HFFc6 (cell line): ENCODE measurements around the gene JMJD7. TPM values are rescaled to one million over a fixed set of nuclear protein-coding genes. Genes with fewer than 3 reads are reported as not detected.

ENCODE experiments used
- DNase-seq: peaks from one replicate; pipeline ENCODE4 v3.0.0-alpha.2; 2018
- H3K27ac Mint-ChIP-seq: 2 replicates; pipeline ENCODE4 v1.8.0; 2020; ENCODE audit warnings: mild to moderate bottlenecking, mixed read lengths
- H3K27me3 Mint-ChIP-seq: 2 replicates; pipeline ENCODE4 v1.8.0; 2021; ENCODE audit warnings: mild to moderate bottlenecking, moderate library complexity, mixed read lengths; ENCODE audit not compliant: insufficient read depth
- H3K36me3 Mint-ChIP-seq: 2 replicates; pipeline ENCODE4 v1.8.0; 2021; ENCODE audit warnings: low read depth, mixed read lengths
- H3K4me1 Mint-ChIP-seq: 2 replicates; pipeline ENCODE4 v1.8.0; 2020; ENCODE audit warnings: low read depth, mixed read lengths
- H3K4me3 Mint-ChIP-seq: 2 replicates; pipeline ENCODE4 v1.8.0; 2020; ENCODE audit warnings: mild to moderate bottlenecking, moderate library complexity, mixed read lengths
- H3K9me3 Mint-ChIP-seq: 2 replicates; pipeline ENCODE4 v1.8.0; 2020; ENCODE audit warnings: mild to moderate bottlenecking, mixed read lengths
- long read RNA-seq: library from polyadenylated mRNA; unstranded; transcript quantifications from one replicate; pipeline ENCODE4 v2.0.0, GENCODE V29; 2019
- total RNA-seq, 6 experiments: library from RNA; stranded (reverse); fragmentation: NEBNext Ultra II Directional; extraction: Animal tissue kit (Norgen Biotek cat#: 25700); gene quantifications; 2 replicates in 1 of 6; 3 replicates in 5 of 6; pipeline ENCODE4 v1.2.3, GENCODE V29; 2021
- TF ChIP-seq, protein P1 (sequence below): fragments of 200-600 bp; sonication (generic); IDR thresholded peaks from 2 replicates; pipeline ENCODE4 v1.5.0; 2021; ENCODE audit warnings: antibody characterized with exemption, mild to moderate bottlenecking

JMJD7 gene
- total RNA-seq = 10 to 100 TPM in 1 of 6 experiments, 1 to 10 TPM in 5; 4.9 to 11.0 (median 8.2) TPM
- long read RNA-seq, transcript JMJD7-201 (8 exons, 1,416 nt) = major isoform, 6 of 8 reads
- long read RNA-seq, partial matches to known transcripts = 1 of 8 reads
- long read RNA-seq, other reads (novel, unspliced or antisense) = 1 of 8 reads

DNA sequence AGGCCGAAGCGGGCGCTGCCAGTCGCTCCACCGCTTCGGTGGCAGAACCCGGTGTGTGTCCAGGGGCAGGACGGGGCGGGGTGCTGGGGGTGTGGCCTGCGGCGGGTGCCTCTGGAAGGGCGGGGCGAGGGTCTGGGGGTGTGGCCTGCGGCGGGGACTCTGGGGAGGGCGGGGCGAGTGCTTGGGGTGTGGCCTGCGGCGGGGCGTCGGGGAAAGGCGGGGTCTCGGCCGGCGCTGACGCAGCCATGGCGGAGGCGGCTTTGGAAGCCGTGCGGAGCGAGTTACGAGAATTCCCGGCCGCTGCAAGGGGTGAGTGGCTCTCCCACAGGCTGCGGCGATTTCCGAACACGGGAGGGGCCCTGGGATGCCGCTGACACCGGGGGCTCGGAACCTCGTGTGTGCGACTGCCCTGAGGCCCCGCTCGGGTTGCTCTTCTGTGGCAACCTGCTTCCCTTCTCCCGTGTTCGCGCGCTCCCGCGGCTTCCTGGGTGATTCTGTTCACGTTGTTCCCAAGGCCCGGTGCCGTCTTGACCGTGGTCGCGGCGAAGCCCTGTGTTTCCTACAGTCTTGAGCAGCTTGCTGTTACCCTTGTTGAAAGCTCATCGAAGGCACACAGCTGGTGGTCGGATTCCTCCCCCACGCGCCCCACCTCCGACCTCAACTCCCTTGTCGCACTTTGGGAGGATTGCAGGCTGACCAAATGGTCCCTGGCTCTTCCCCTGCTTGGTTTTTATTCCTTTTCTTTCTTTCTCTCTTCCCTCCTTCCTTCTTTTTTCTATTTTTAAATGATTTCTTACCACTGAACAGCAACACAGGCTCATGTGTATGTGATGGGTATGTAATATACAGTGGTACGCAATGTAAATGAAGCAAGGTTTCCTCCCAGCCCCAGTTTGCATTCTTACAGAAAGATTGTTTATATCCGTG, at the start of gene JMJD7:
Gene JMJD7, plus strand, starts transcription at position 213 of the 927 bp plus-strand sequence. Its CDS starts 33 bp downstream, at position 246.
- DNase-seq = peak; percentile 80
- TF ChIP-seq, protein P1, sequence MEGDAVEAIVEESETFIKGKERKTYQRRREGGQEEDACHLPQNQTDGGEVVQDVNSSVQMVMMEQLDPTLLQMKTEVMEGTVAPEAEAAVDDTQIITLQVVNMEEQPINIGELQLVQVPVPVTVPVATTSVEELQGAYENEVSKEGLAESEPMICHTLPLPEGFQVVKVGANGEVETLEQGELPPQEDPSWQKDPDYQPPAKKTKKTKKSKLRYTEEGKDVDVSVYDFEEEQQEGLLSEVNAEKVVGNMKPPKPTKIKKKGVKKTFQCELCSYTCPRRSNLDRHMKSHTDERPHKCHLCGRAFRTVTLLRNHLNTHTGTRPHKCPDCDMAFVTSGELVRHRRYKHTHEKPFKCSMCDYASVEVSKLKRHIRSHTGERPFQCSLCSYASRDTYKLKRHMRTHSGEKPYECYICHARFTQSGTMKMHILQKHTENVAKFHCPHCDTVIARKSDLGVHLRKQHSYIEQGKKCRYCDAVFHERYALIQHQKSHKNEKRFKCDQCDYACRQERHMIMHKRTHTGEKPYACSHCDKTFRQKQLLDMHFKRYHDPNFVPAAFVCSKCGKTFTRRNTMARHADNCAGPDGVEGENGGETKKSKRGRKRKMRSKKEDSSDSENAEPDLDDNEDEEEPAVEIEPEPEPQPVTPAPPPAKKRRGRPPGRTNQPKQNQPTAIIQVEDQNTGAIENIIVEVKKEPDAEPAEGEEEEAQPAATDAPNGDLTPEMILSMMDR = no peak
- Mint-ChIP-seq H3K9me3 (no peaks in the 10 kb centered on the region), H3K4me3 (peak within 1 kb of the TSS; percentile 91), H3K27ac (peak within 1 kb of the TSS; percentile 72), H3K27me3 (peaks cover 6% of the 10 kb centered on the region), H3K36me3 (no peaks in the 10 kb centered on the region), H3K4me1 (peaks cover 15% of the 10 kb centered on the region)

DNA sequence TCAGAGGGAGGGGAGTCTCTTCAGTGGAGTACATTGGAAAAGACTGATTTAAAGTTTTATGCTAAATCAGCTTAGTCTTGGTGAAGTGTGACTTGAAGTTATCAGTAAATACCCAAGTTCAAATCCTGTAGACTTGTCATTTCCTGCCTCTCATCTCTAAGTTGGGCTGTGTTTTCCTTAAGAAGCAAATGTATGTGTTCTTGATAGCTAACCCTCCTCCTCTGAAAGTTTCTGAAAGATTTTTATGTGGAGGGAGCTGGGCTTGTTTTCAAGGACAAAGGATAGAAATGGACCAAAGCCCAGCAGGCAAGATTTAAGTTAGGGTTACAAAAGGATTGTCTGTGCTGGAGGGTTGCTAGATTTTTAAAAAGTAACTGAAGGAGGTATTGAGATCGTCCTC, 49.4 kb upstream of the JMJD7 start:
- Mint-ChIP-seq H3K4me3 (peak overlapping the region; percentile 95), H3K36me3 (0 out of 2 replicates have a peak, but pooled peaks cover 5% of the 10 kb centered on the region), H3K27ac (peak overlapping the region; percentile 89), H3K27me3 (peaks cover 3% of the 10 kb centered on the region; the same call in 1 of the 2 replicates), H3K9me3 (no peaks in the 10 kb centered on the region), H3K4me1 (peaks cover 88% of the 10 kb centered on the region)
- TF ChIP-seq, protein P1 = no peak
- DNase-seq = no peak

GRCh38 chr15:41779662-41780157, 48.2 kb upstream of the JMJD7 start:
- H3K4me1 Mint-ChIP-seq = peaks cover 83% of the 10 kb centered on the region
- H3K4me3 Mint-ChIP-seq = peak overlapping the region; percentile 70
- no peaks in the 10 kb centered on the region for H3K9me3 Mint-ChIP-seq
- TF ChIP-seq, protein P1 = no peak
- no peak for DNase-seq
- no peaks in the 10 kb centered on the region for H3K27me3 Mint-ChIP-seq
- H3K36me3 Mint-ChIP-seq = 0 out of 2 replicates have a peak, but pooled peaks cover 5% of the 10 kb centered on the region
- H3K27ac Mint-ChIP-seq = peak overlapping the region; percentile 79

DNA sequence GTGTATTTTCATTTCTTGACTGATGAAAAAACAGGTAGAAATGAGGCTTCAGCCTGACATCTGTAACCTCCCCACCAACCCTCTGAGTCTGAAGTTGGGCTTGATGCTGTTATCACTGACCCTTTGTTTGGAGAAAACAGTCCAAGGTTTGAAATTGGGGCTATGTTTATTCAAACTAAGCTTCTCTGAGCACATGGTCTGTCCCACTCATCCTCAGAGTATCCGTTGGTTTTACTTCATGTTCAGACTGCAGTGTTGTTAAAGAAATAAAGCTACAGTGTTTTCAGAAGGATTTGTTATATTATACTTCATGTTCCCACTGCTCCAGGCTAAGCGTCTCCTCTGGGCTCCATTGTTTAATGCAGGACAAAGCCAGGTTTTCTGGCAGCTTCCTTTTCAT, 47.6 kb upstream of the JMJD7 start:
- H3K27ac Mint-ChIP-seq = peak overlapping the region; percentile 79
- peaks cover 79% of the 10 kb centered on the region for H3K4me1 Mint-ChIP-seq
- no peaks in the 10 kb centered on the region for H3K9me3 Mint-ChIP-seq
- DNase-seq = peak; percentile 35
- 0 out of 2 replicates have a peak, but pooled peaks cover 5% of the 10 kb centered on the region for H3K36me3 Mint-ChIP-seq
- TF ChIP-seq, protein P1 = no peak
- H3K27me3 Mint-ChIP-seq = no peaks in the 10 kb centered on the region
- peak overlapping the region; percentile 70 for H3K4me3 Mint-ChIP-seq

GRCh38 chr15:41780727-41781126, 47.2 kb upstream of the JMJD7 start:
- peak overlapping the region; percentile 70 for H3K4me3 Mint-ChIP-seq
- no peak for DNase-seq
- peaks cover 74% of the 10 kb centered on the region for H3K4me1 Mint-ChIP-seq
- no peaks in the 10 kb centered on the region for H3K9me3 Mint-ChIP-seq
- TF ChIP-seq, protein P1 = no peak
- 0 out of 2 replicates have a peak, but pooled peaks cover 5% of the 10 kb centered on the region for H3K36me3 Mint-ChIP-seq
- H3K27ac Mint-ChIP-seq = peak overlapping the region; percentile 79
- H3K27me3 Mint-ChIP-seq = no peaks in the 10 kb centered on the region
